PC-9 (cell line): ENCODE data around the gene P4HA1. TPM values are rescaled to one million over a fixed set of nuclear protein-coding genes. Genes with fewer than 3 reads are reported as not detected.

Experiments
- BruUV-seq: library from RNA; stranded (reverse); fragments of 400-500 nt; replicated peaks from 2 replicates; lab custom pipeline; 2021; lab: Mats Ljungman, UMichigan
- CTCF ChIA-PET: fragments of 300-600 bp; sonication (Branson Sonifier 250); formaldehyde crosslinking; loops from one replicate; lab custom pipeline; 2022; ENCODE audit warnings: antibody characterized with exemption; lab: Charles Lee
- POLR2A ChIA-PET: fragments of 300-600 bp; sonication (Branson Sonifier 250); formaldehyde crosslinking; loops from one replicate; lab custom pipeline; 2022; ENCODE audit warnings: antibody characterized with exemption; ENCODE audit not compliant: unreplicated experiment; lab: Charles Lee
- DNase-seq, 2 experiments: peaks; one replicate each; pipeline versions ENCODE4 v3.0.0 to v3.0.0-alpha.2; 2015 to 2022; ENCODE audit warnings: mixed read lengths in 1 of 2
- H2AFZ ChIP-seq: fragments of 200-600 bp; sonication (generic); 2 replicates; pipeline ENCODE4 v1.8.1; 2017; ENCODE audit warnings: antibody characterized with exemption
- H3F3A ChIP-seq: fragments of 200-600 bp; sonication (generic); 2 replicates; pipeline ENCODE4 v1.8.1; 2017; ENCODE audit warnings: antibody characterized with exemption, mild to moderate bottlenecking, low read depth; ENCODE audit not compliant: insufficient read depth
- H3K27ac ChIP-seq: fragments of 200-600 bp; sonication (generic); 2 replicates; pipeline ENCODE4 v1.6.1; 2016; ENCODE audit warnings: mixed run types
- H3K27me3 ChIP-seq: fragments of 200-600 bp; sonication (generic); 2 replicates; pipeline ENCODE4 v1.6.1; 2016; ENCODE audit warnings: low read depth, mixed run types; ENCODE audit not compliant: insufficient read depth
- H3K36me3 ChIP-seq: fragments of 200-600 bp; sonication (generic); 2 replicates; pipeline ENCODE4 v1.6.1; 2016; ENCODE audit warnings: low read depth, mixed run types
- H3K4me1 ChIP-seq: fragments of 200-600 bp; sonication (generic); replicated peaks from 2 replicates; pipeline ENCODE4 v1.6.1; 2016; ENCODE audit warnings: mixed run types; ENCODE audit not compliant: insufficient read depth
- H3K4me2 ChIP-seq: fragments of 200-600 bp; sonication (generic); 2 replicates; pipeline ENCODE4 v1.6.1; 2017; ENCODE audit warnings: mixed run types
- H3K4me3 ChIP-seq: fragments of 200-600 bp; sonication (generic); 2 replicates; pipeline ENCODE4 v1.6.1; 2016; ENCODE audit warnings: mixed run types
- H3K79me2 ChIP-seq: fragments of 200-600 bp; sonication (generic); 2 replicates; pipeline ENCODE4 v1.6.1; 2017; ENCODE audit warnings: low read depth, mixed run types
- H3K9me2 ChIP-seq: fragments of 200-600 bp; sonication (generic); 2 replicates; pipeline ENCODE4 v1.8.1; 2017; ENCODE audit warnings: mild to moderate bottlenecking; ENCODE audit not compliant: insufficient read depth
- H3K9me3 ChIP-seq: fragments of 200-600 bp; sonication (generic); 2 replicates; pipeline ENCODE4 v1.8.1; 2016; ENCODE audit warnings: low read depth; ENCODE audit not compliant: insufficient read depth
- H4K20me1 ChIP-seq: fragments of 200-600 bp; sonication (generic); 2 replicates; pipeline ENCODE4 v1.8.1; 2017; ENCODE audit not compliant: insufficient read depth
- CTCF ChIP-seq: fragments of 200-600 bp; sonication (generic); conservative IDR thresholded peaks from 2 replicates; pipeline ENCODE4 v1.6.1; 2017; ENCODE audit warnings: mixed run types, antibody characterized with exemption, mild to moderate bottlenecking, moderate library complexity
- EZH2 ChIP-seq: fragments of 200-600 bp; sonication (generic); IDR thresholded peaks from 2 replicates; pipeline ENCODE4 v1.8.0; 2017; ENCODE audit warnings: antibody characterized with exemption, low read depth
- intact Hi-C: fragments of 100-400 bp; cut with micrococcal nuclease; formaldehyde crosslinking; loops from one replicate; pipeline ENCODE4 v1.10.0; 2022; ENCODE audit not compliant: unreplicated experiment
- total RNA-seq: library from RNA; stranded (reverse); gene quantifications from 2 replicates; pipeline ENCODE4 v1.2.3, GENCODE V29; 2021

P4HA1 gene
- total RNA-seq, 1 experiment from 2014 or later = 25.5 TPM

DNA sequence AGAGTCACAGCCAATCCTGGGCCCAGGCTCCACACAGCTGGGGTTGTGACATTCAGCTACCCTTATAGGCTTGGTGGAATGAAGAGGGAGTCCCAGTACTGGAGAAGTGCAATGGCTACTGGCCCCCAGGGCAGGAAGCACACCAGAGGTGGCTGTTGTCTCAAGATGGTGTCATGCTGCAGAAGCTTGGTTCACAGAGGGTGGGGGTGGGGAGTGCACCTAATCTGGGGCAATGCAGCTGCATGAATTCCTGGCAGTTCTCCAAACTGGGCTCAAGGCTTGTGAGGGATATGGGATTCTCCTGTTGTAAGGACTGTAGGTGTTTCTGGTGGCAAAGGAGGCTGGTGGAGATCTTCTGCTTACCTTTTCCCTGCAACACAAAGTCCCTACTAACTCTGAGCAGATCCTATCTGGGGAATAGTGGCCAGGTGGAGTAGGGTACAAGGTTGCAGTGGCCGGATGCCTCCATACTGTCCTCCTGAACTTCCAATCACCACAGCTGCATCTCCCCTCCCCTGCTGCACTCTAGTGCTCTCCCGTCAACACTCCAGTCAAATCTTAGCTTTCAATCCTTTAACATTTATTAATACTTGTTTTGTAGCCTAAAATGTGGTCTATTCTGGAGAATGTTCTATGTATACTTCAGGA is 114.7 kb downstream of the P4HA1 start:
- Histone ChIP-seq H3K27ac (no peak overlapping the region), H3K4me2 (no peak overlapping the region), H3F3A (no peaks in the 10 kb centered on the region), H2AFZ (no peak overlapping the region), H3K4me3 (no peak overlapping the region), H3K79me2 (no peaks in the 10 kb centered on the region), H3K9me3 (peaks cover 14% of the 10 kb centered on the region), H3K36me3 (no peaks in the 10 kb centered on the region), H4K20me1 (no peaks in the 10 kb centered on the region), H3K9me2 (no peaks in the 10 kb centered on the region), H3K4me1 (no peaks in the 10 kb centered on the region), H3K27me3 (no peaks in the 10 kb centered on the region)
- CTCF ChIA-PET = no interaction called here
- POLR2A ChIA-PET = interaction anchor here (0.6 kb wide), 1 partner anchor 1007 kb away, joined by 9 read pairs; no protein-coding TSS in a partner anchor
- no peak for DNase-seq
- intact Hi-C loops = no loop called here
- no TSS peak for BruUV-seq
- TF ChIP-seq CTCF (no peak), EZH2 (no peak)

DNA sequence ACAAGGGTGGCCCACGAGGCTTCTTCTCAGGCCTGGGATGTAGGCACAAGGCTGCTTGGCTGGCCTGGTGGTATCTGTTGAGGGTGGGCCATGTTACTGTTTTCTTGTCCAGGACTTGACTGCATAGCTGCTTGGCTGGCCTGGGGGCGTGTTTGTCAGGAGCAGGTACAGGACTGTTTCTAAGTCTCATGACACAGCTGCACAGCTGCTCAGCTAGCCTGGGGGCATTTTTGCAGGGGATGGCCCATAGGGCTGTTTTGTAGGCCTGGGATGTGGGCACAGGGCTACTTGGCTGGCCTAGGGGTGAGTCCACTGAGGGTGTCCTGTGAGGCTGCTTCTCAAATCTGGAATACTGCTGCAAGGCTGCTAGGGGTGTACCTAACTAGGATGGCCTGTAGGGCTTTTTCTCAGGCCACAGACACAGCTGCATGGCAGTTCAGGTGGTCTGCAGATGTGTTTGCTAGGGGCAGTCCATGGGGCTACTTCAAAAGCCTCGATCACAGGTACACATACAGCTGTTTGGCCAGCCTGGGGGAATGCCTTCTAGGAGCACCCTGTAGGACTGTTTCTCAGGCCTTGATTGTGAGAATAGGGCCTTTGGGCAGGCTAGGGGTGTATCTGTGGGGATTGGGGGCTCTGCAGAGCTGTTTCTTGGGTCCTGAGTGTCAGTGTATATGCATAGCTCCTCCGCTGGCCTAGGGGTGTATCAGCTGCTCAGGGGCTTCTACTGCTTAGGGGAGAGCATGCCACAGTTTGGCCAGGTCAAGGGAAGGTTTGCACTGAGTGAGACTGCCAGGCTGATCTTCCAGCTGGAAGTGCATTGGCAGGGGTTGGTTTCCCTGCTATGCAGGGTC is 115.4 kb downstream of the P4HA1 start:
- ChIA-PET POLR2A (interaction anchor here (0.5 kb wide), 1 partner anchor 1568 kb away, joined by 12 read pairs; no protein-coding TSS in a partner anchor), CTCF (no interaction called here)
- no peaks in the 10 kb centered on the region for H3K4me1 ChIP-seq
- H2AFZ ChIP-seq = no peak overlapping the region
- H3K79me2 ChIP-seq = no peaks in the 10 kb centered on the region
- H3K27ac ChIP-seq = no peak overlapping the region
- no peaks in the 10 kb centered on the region for H3K9me2 ChIP-seq
- H4K20me1 ChIP-seq = no peaks in the 10 kb centered on the region
- intact Hi-C loops = no loop called here
- H3K9me3 ChIP-seq = peaks cover 14% of the 10 kb centered on the region
- no peaks in the 10 kb centered on the region for H3F3A ChIP-seq
- no peak for TF ChIP-seq CTCF
- TF ChIP-seq EZH2 = no peak
- no peak for DNase-seq
- no TSS peak for BruUV-seq
- no peaks in the 10 kb centered on the region for H3K27me3 ChIP-seq
- H3K4me3 ChIP-seq = no peak overlapping the region
- no peak overlapping the region for H3K4me2 ChIP-seq
- H3K36me3 ChIP-seq = no peaks in the 10 kb centered on the region

DNA sequence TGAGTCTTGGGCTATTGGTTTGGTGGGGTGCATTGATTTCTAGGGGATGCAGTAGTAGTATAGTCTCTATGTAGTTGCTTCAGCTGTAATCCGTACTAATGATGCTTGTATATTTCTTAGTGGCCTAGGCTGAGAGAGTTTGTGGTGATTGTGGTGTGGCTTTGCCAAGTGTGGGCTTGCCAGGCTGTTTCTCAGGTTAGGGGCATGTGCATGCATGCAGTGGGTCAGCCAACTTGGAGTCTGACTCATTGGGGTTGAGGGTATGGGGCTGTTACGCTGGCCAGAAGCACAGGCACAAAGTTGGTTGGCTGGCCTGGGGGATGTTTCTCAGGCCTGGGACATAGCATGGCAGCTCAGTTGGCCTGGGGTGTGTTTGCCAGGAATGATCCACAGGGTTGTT is 116.3 kb downstream of the P4HA1 start:
- Histone ChIP-seq H3K9me3 (peaks cover 14% of the 10 kb centered on the region), H3K79me2 (no peaks in the 10 kb centered on the region), H3K27me3 (no peaks in the 10 kb centered on the region), H4K20me1 (no peaks in the 10 kb centered on the region), H3K36me3 (no peaks in the 10 kb centered on the region), H3K27ac (no peak overlapping the region), H3K4me2 (no peak overlapping the region), H3K4me3 (no peak overlapping the region), H2AFZ (no peak overlapping the region), H3F3A (no peaks in the 10 kb centered on the region), H3K4me1 (no peaks in the 10 kb centered on the region), H3K9me2 (no peaks in the 10 kb centered on the region)
- intact Hi-C loops = no loop called here
- ChIA-PET POLR2A (no interaction called here), CTCF (no interaction called here)
- no TSS peak for BruUV-seq
- DNase-seq = no peak
- TF ChIP-seq EZH2 = no peak
- no peak for TF ChIP-seq CTCF
